HEK293 (cell line): ENCODE results near the gene RRP8.

ENCODE experiments used
- CTCF ChIA-PET: fragments of 350-600 bp; formaldehyde crosslinking; extraction: SDS; loops from one replicate; lab custom pipeline; 2021; ENCODE audit warnings: antibody characterized with exemption; lab: Yijun Ruan, JAX
- POLR2A ChIA-PET: fragments of 300-600 bp; formaldehyde crosslinking; extraction: SDS; loops from one replicate; lab custom pipeline; 2020; ENCODE audit warnings: antibody characterized with exemption, inconsistent platforms; lab: Yijun Ruan, JAX
- H3K27ac ChIP-seq: fragments of 200-500 bp; sonication (Bioruptor generic); 2 replicates; pipeline ENCODE4 v1.5.1; 2014; ENCODE audit warnings: low read depth, low read length, control low read depth, inconsistent platforms; ENCODE audit errors: extremely low read depth
- H3K36me3 ChIP-seq, 2 experiments: fragments of 200-500 bp in 1 of 2; sonication (Bioruptor generic) in 1 of 2; 1 replicate in 1 of 2; 2 replicates in 1 of 2; pipeline ENCODE4 v1.5.1; 2014 to 2017; ENCODE audit warnings: inconsistent platforms in 2 of 2, low read length in 2 of 2; ENCODE audit not compliant: control insufficient read depth in 2 of 2, insufficient read depth in 1 of 2
- H3K4me1 ChIP-seq: fragments of 200-500 bp; sonication (Bioruptor generic); 2 replicates; pipeline ENCODE4 v1.5.1; 2014; ENCODE audit warnings: mild to moderate bottlenecking, low read length, inconsistent platforms; ENCODE audit not compliant: control insufficient read depth, insufficient read depth
- H3K4me3 ChIP-seq: 2 replicates; pipeline ENCODE4 v1.5.1; 2011; ENCODE audit warnings: low read depth, mild to moderate bottlenecking, control low read depth, low read length, moderate library complexity
- H3K9me3 ChIP-seq: fragments of 200-500 bp; sonication (Bioruptor generic); 2 replicates; pipeline ENCODE4 v1.5.1; 2014; ENCODE audit warnings: low read depth, low read length, inconsistent platforms; ENCODE audit not compliant: control insufficient read depth, insufficient read depth
- KLF17 ChIP-seq: fragments of 450-650 bp; formaldehyde crosslinking; IDR thresholded peaks from 2 replicates; pipeline ENCODE4 v1.5.1; 2016; ENCODE audit warnings: missing biosample characterization, missing genetic modification characterization
- RBAK ChIP-seq: fragments of 450-650 bp; formaldehyde crosslinking; IDR thresholded peaks from 2 replicates; pipeline ENCODE4 v1.5.1; 2016; ENCODE audit warnings: missing biosample characterization, missing genetic modification characterization
- SETDB1 ChIP-seq: IDR thresholded peaks from one replicate; pipeline ENCODE4 v1.6.1; 2017; ENCODE audit warnings: mild to moderate bottlenecking, low read length, moderate library complexity, mixed read lengths; ENCODE audit not compliant: insufficient read length
- WT1 ChIP-seq: fragments of 450-650 bp; formaldehyde crosslinking; IDR thresholded peaks from 2 replicates; pipeline ENCODE4 v1.5.1; 2016; ENCODE audit warnings: missing biosample characterization, missing genetic modification characterization
- YY1 ChIP-seq: fragments of 450-650 bp; formaldehyde crosslinking; IDR thresholded peaks from 2 replicates; pipeline ENCODE4 v1.5.1; 2018; ENCODE audit warnings: missing biosample characterization, missing genetic modification characterization
- ZBTB44 ChIP-seq: fragments of 450-650 bp; IDR thresholded peaks from 2 replicates; pipeline ENCODE4 v1.5.1; 2018; ENCODE audit warnings: missing biosample characterization, mild to moderate bottlenecking, missing genetic modification characterization
- ZBTB48 ChIP-seq: fragments of 450-650 bp; formaldehyde crosslinking; IDR thresholded peaks from 2 replicates; pipeline ENCODE4 v1.5.1; 2016; ENCODE audit warnings: missing biosample characterization, missing genetic modification characterization
- ZBTB7A ChIP-seq: fragments of 450-650 bp; formaldehyde crosslinking; IDR thresholded peaks from 2 replicates; pipeline ENCODE4 v1.5.1; 2016; ENCODE audit warnings: low read depth, missing biosample characterization, missing genetic modification characterization
- ZNF112 ChIP-seq: fragments of 450-650 bp; formaldehyde crosslinking; IDR thresholded peaks from 2 replicates; pipeline ENCODE4 v1.5.0; 2017; ENCODE audit warnings: missing biosample characterization, missing genetic modification characterization
- ZNF146 ChIP-seq: fragments of 450-650 bp; formaldehyde crosslinking; IDR thresholded peaks from 2 replicates; pipeline ENCODE4 v1.5.1; 2016; ENCODE audit warnings: missing biosample characterization, missing genetic modification characterization
- ZNF155 ChIP-seq: fragments of 450-650 bp; formaldehyde crosslinking; IDR thresholded peaks from 2 replicates; pipeline ENCODE4 v1.5.1; 2016; ENCODE audit warnings: missing biosample characterization, missing genetic modification characterization
- ZNF248 ChIP-seq: fragments of 450-650 bp; formaldehyde crosslinking; IDR thresholded peaks from 2 replicates; pipeline ENCODE4 v1.5.1; 2017; ENCODE audit warnings: missing biosample characterization, missing genetic modification characterization
- ZNF274 ChIP-seq, 2 experiments: fragments of 200-500 bp in 1 of 2; fragments of 450-650 bp in 1 of 2; sonication (Bioruptor generic) in 1 of 2; formaldehyde crosslinking in 1 of 2; IDR thresholded peaks; 2 replicates each; pipeline versions ENCODE4 v1.5.1 to v1.6.1; 2014 to 2016; ENCODE audit warnings: borderline replicate concordance in 1 of 2, inconsistent platforms in 1 of 2, low read length in 1 of 2, missing biosample characterization in 1 of 2, missing genetic modification characterization in 1 of 2
- ZNF350 ChIP-seq: fragments of 450-650 bp; formaldehyde crosslinking; IDR thresholded peaks from 2 replicates; pipeline ENCODE4 v1.5.0; 2017; ENCODE audit warnings: missing biosample characterization, mild to moderate bottlenecking, missing genetic modification characterization
- ZNF426 ChIP-seq: fragments of 450-650 bp; formaldehyde crosslinking; IDR thresholded peaks from 2 replicates; pipeline ENCODE4 v1.5.1; 2017; ENCODE audit warnings: missing biosample characterization, missing genetic modification characterization, mild to moderate bottlenecking, inconsistent platforms, moderate library complexity
- ZNF488 ChIP-seq: fragments of 450-650 bp; formaldehyde crosslinking; IDR thresholded peaks from 2 replicates; pipeline ENCODE4 v1.5.1; 2016; ENCODE audit warnings: missing biosample characterization, missing genetic modification characterization
- ZNF624 ChIP-seq: fragments of 450-650 bp; formaldehyde crosslinking; IDR thresholded peaks from 2 replicates; pipeline ENCODE4 v1.5.1; 2017; ENCODE audit warnings: missing biosample characterization, missing genetic modification characterization
- ZNF664 ChIP-seq: fragments of 450-650 bp; formaldehyde crosslinking; IDR thresholded peaks from 2 replicates; pipeline ENCODE4 v1.5.1; 2016; ENCODE audit warnings: missing biosample characterization, missing genetic modification characterization
- ZNF677 ChIP-seq: fragments of 450-650 bp; IDR thresholded peaks from 2 replicates; pipeline ENCODE4 v1.5.0; 2018; ENCODE audit warnings: missing biosample characterization, mild to moderate bottlenecking, missing genetic modification characterization, moderate library complexity
- ZNF704 ChIP-seq: fragments of 450-650 bp; formaldehyde crosslinking; IDR thresholded peaks from 2 replicates; pipeline ENCODE4 v1.5.1; 2016; ENCODE audit warnings: missing biosample characterization, missing genetic modification characterization
- ZNF843 ChIP-seq: fragments of 450-650 bp; formaldehyde crosslinking; IDR thresholded peaks from 2 replicates; pipeline ENCODE4 v1.5.1; 2016; ENCODE audit warnings: missing biosample characterization, missing genetic modification characterization
- ZSCAN23 ChIP-seq: fragments of 450-650 bp; formaldehyde crosslinking; IDR thresholded peaks from 2 replicates; pipeline ENCODE4 v1.5.1; 2016; ENCODE audit warnings: missing biosample characterization, missing genetic modification characterization

The RRP8 gene

GRCh38 chr11:6565988-6566703 lies 37.3 kb downstream of the RRP8 start:
- Histone ChIP-seq H3K9me3 (no peaks in the 10 kb centered on the region), H3K27ac (no peak overlapping the region), H3K4me3 (no peak overlapping the region), H3K36me3 (peaks cover 0 to 3% of the 10 kb centered on the region in 2 experiments; a peak in 1 of 3 replicates), H3K4me1 (no peaks in the 10 kb centered on the region)
- CTCF ChIA-PET, result no interaction called here
- POLR2A ChIA-PET, result interaction anchor here (0.6 kb wide), 1 partner anchor 46 kb away, joined by 5 read pairs; the partner anchor contains the start of gene TAF10
- TF ChIP-seq ZNF350 (tag by site-specific recombination), result no peak
- TF ChIP-seq, all 188 proteins: peak for 0

GRCh38 chr11:6565325-6565724 lies 38.1 kb downstream of the RRP8 start:
- TF ChIP-seq SETDB1 (no peak), ZNF664 (tag by site-specific recombination) (peak; percentile 58; the same call in 1 of the 2 replicates)
- no peaks in the 10 kb centered on the region for H3K9me3 ChIP-seq
- POLR2A ChIA-PET, result no interaction called here
- no peak overlapping the region for H3K4me3 ChIP-seq
- no peak overlapping the region for H3K27ac ChIP-seq
- H3K4me1 ChIP-seq, result no peaks in the 10 kb centered on the region
- H3K36me3 ChIP-seq, result no peaks in the 10 kb centered on the region
- CTCF ChIA-PET, result no interaction called here

- H3K36me3 ChIP-seq, result peaks cover 0 to 4% of the 10 kb centered on the region in 2 experiments; a peak in 1 of 3 replicates
- H3K4me1 ChIP-seq, result no peaks in the 10 kb centered on the region
- no peaks in the 10 kb centered on the region for H3K9me3 ChIP-seq
- no peak overlapping the region for H3K4me3 ChIP-seq
- H3K27ac ChIP-seq, result no peak overlapping the region
- no peak for TF ChIP-seq ZNF843 (tag by site-specific recombination)
- TF ChIP-seq KLF17 (tag by site-specific recombination), result no peak
- no peak for TF ChIP-seq ZNF488 (tag by site-specific recombination)
- no peak for TF ChIP-seq ZNF155 (tag by site-specific recombination)
- no peak for TF ChIP-seq ZNF426 (tag by site-specific recombination)
- no peak for TF ChIP-seq ZNF248
- no peak for TF ChIP-seq ZNF146 (tag by site-specific recombination)
- no peak for TF ChIP-seq ZNF704 (tag by site-specific recombination)
- no peak for TF ChIP-seq WT1 (tag by site-specific recombination)
- no peak for TF ChIP-seq ZNF274 (IDR thresholded peaks at IDR 0.05; ENCODE audit: low read length)
- no peak for TF ChIP-seq ZNF274 (tag by site-specific recombination; IDR thresholded peaks at IDR 0.05; ENCODE audit: borderline replicate concordance)
- no peak for TF ChIP-seq ZNF112
- no peak for TF ChIP-seq ZBTB44 (tag by site-specific recombination)
- TF ChIP-seq ZBTB48 (tag by site-specific recombination), result no peak
- no peak for TF ChIP-seq ZNF624 (tag by site-specific recombination)
- TF ChIP-seq RBAK (tag by site-specific recombination), result no peak
- TF ChIP-seq ZNF677, result no peak
- TF ChIP-seq ZSCAN23 (tag by site-specific recombination), result no peak
- no peak for TF ChIP-seq ZBTB7A (tag by site-specific recombination)
- no peak for TF ChIP-seq YY1 (tag by site-specific recombination)
- ChIA-PET CTCF (interaction anchor here (0.7 to 1.7 kb wide), 2 partner anchors 33 to 191 kb away, joined by 3 to 6 read pairs; no protein-coding TSS in a partner anchor), POLR2A (no interaction called here)
Observed at GRCh38 chr11:6563667-6564066, 39.7 kb downstream of the RRP8 start.
